ENCODE results near the gene GMPPB. TPM values are rescaled to one million over a fixed set of nuclear protein-coding genes. Genes with fewer than 3 reads are reported as not detected.

Gene GMPPB
- total RNA-seq, 4 donors from 2014 or later: 28.5 to 85.6 (median 57.7) TPM

- Histone ChIP-seq H3K36me3 (peaks cover 30 to 33% of the 10 kb centered on the region in 2 donors), H3K4me1 (peaks cover 13% of the 10 kb centered on the region in 2 donors), H3K27me3 (no peaks in the 10 kb centered on the region), H3K9me3 (no peaks in the 10 kb centered on the region), H3K27ac (peak overlapping the region in 1 of 3 donors; percentile 32), H3K4me3 (replicated peaks in 1 of 3) (no peak overlapping the region)
- TF ChIP-seq, protein P1, sequence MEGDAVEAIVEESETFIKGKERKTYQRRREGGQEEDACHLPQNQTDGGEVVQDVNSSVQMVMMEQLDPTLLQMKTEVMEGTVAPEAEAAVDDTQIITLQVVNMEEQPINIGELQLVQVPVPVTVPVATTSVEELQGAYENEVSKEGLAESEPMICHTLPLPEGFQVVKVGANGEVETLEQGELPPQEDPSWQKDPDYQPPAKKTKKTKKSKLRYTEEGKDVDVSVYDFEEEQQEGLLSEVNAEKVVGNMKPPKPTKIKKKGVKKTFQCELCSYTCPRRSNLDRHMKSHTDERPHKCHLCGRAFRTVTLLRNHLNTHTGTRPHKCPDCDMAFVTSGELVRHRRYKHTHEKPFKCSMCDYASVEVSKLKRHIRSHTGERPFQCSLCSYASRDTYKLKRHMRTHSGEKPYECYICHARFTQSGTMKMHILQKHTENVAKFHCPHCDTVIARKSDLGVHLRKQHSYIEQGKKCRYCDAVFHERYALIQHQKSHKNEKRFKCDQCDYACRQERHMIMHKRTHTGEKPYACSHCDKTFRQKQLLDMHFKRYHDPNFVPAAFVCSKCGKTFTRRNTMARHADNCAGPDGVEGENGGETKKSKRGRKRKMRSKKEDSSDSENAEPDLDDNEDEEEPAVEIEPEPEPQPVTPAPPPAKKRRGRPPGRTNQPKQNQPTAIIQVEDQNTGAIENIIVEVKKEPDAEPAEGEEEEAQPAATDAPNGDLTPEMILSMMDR (IDR thresholded peaks at IDR 0.05): no peak
- TF ChIP-seq POLR2A (IDR thresholded peaks at IDR 0.05): no peak
- no peak for DNase-seq
- WGBS, 2 donors: 90 to 100% methylated on average over 1 of the region's 1 CpG
- intact Hi-C loops (cut with DNase I): no loop called here
These were observed 9.8 kb upstream of the GMPPB start for GRCh38 chr3:49733551-49733950.

GRCh38 chr3:49732597-49732996 is 8.8 kb upstream of the GMPPB start:
- 88 to 92% methylated on average over 11 of the region's 11 CpGs for WGBS, 2 donors
- Histone ChIP-seq H3K4me1 (peaks cover 13% of the 10 kb centered on the region in 2 donors), H3K27me3 (no peaks in the 10 kb centered on the region), H3K9me3 (no peaks in the 10 kb centered on the region), H3K4me3 (replicated peaks in 1 of 3) (no peak overlapping the region), H3K27ac (no peak overlapping the region), H3K36me3 (peaks cover 24 to 31% of the 10 kb centered on the region in 2 donors)
- DNase-seq: no peak
- intact Hi-C loops (cut with DNase I): no loop called here
- no peak for TF ChIP-seq POLR2A (IDR thresholded peaks at IDR 0.05)
- TF ChIP-seq, protein P1 (IDR thresholded peaks at IDR 0.05): no peak

DNA sequence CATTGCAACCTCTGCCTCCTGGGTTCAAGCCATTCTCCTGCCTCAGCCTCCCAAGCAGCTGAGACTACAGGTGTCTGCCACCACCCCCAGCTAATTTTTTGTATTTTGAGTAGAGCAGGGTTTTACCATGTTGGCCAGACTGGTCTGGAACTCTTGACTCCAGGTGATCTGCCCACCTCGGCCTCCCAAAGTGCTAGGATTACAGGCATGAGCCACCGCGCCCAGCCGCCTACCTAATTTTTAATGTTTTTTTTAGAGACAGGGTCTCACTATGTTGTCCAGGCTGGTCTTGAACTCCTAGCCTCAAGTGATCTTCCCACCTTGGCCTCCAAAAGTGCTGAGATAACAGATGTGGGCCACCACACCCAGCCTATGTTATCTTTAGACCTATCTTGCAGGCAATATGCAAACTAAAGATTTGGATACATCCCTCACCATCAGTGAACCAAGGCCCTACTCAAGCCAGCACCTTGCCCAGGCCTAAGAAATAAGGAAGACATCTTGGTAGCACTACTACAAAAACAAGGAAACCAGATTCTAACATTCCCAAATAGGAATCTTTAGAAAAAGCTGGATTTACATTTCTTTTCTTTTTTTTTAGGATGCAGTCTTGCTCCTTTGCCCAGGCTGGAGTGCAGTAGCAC is 6.3 kb upstream of the GMPPB start:
- no peak overlapping the region for H3K4me3 ChIP-seq (replicated peaks in 1 of 3)
- 97 to 100% methylated on average over 4 of the region's 4 CpGs for WGBS, 2 donors
- no peaks in the 10 kb centered on the region for H3K9me3 ChIP-seq
- H3K27me3 ChIP-seq: no peaks in the 10 kb centered on the region
- no peak overlapping the region for H3K27ac ChIP-seq
- no peak for TF ChIP-seq POLR2A (IDR thresholded peaks at IDR 0.05)
- TF ChIP-seq, protein P1 (IDR thresholded peaks at IDR 0.05): no peak
- H3K36me3 ChIP-seq: peaks cover 16 to 37% of the 10 kb centered on the region in 2 donors
- intact Hi-C loops (cut with DNase I): loop anchor here (5.0 kb wide), 1 partner anchor 53 kb away; no protein-coding TSS in a partner anchor
- no peak for DNase-seq
- peaks cover 13 to 17% of the 10 kb centered on the region in 2 donors for H3K4me1 ChIP-seq

DNA sequence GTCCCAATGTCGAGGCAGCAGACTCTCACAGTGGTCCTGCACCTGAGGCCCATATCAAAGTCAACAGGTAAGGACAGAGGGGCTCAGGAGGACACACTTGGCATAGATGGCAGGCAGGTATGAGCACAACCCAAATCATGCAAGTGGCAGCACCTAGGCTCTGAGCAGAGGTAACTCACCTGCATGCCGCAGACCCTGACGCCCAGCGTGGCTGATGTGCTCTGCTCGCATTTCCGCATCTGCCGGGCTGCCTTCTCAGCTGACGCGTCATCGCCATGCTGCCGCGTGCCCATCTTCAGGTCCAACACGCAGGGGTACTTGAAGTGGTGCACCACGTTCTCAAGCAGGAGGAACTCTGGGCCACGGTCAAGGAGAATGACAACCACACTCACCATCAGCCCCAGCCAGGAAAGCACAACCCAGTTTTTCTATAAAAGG is 4.2 kb upstream of the GMPPB start:
- 93 to 95% methylated on average over 11 to 14 of the region's 15 CpGs for WGBS, 2 donors
- peaks cover 16 to 35% of the 10 kb centered on the region in 2 donors for H3K36me3 ChIP-seq
- H3K27ac ChIP-seq: no peak overlapping the region
- H3K4me1 ChIP-seq: peaks cover 11 to 16% of the 10 kb centered on the region in 2 donors
- no peaks in the 10 kb centered on the region for H3K27me3 ChIP-seq
- TF ChIP-seq POLR2A (IDR thresholded peaks at IDR 0.05): no peak
- TF ChIP-seq, protein P1 (IDR thresholded peaks at IDR 0.05): no peak
- intact Hi-C loops (cut with DNase I): loop anchor here (5.0 kb wide), 1 partner anchor 51 kb away; no protein-coding TSS in a partner anchor
- H3K9me3 ChIP-seq: no peaks in the 10 kb centered on the region
- no peak for DNase-seq
- no peak overlapping the region for H3K4me3 ChIP-seq (replicated peaks in 1 of 3)

Measured in thyroid gland (tissue), 4 donors.